Heart left ventricle (tissue), 16 donors: Measurements from ENCODE around the gene FHL2. TPM values are rescaled to one million over a fixed set of nuclear protein-coding genes. Genes with fewer than 3 reads are reported as not detected.

Experiments
- ATAC-seq, 4 donors: fragments of 200-7000 bp; cut with Tn5 transposase; one replicate each; pipeline ENCODE4 v1.9.1; 2020 to 2022; ENCODE audit warnings: moderate library complexity in 4 of 4, mild to moderate bottlenecking in 3 of 4, moderate number of reproducible peaks in 1 of 4
- DNase-seq, 5 donors: peaks; one replicate each; pipeline ENCODE4 v3.0.0-alpha.2; 2020
- H3K27ac ChIP-seq, 12 donors: fragments of 200-600 bp; sonication (generic) in 4 of 12; one replicate each; pipeline versions ENCODE4 v1.5.0 to v1.8.0; 2016 to 2022; ENCODE audit warnings: mild to moderate bottlenecking in 2 of 12
- H3K27me3 ChIP-seq, 9 donors: fragments of 200-600 bp; sonication (generic) in 2 of 9; one replicate each; pipeline versions ENCODE4 v1.5.1 to v1.8.0; 2016 to 2022; ENCODE audit warnings: mild to moderate bottlenecking in 3 of 9
- H3K36me3 ChIP-seq, 9 donors: fragments of 200-600 bp; sonication (generic) in 2 of 9; one replicate each; pipeline versions ENCODE4 v1.5.0 to v1.8.0; 2018 to 2022; ENCODE audit warnings: mild to moderate bottlenecking in 2 of 9
- H3K4me1 ChIP-seq, 12 donors: fragments of 200-600 bp; sonication (generic) in 4 of 12; one replicate each; pipeline versions ENCODE4 v1.5.0 to v1.8.0; 2016 to 2022; ENCODE audit warnings: mild to moderate bottlenecking in 3 of 12
- H3K4me3 ChIP-seq, 12 donors: fragments of 200-600 bp; sonication (generic) in 4 of 12; one replicate each; pipeline versions ENCODE4 v1.5.0 to v1.8.0; 2017 to 2022; ENCODE audit warnings: mild to moderate bottlenecking in 9 of 12, moderate library complexity in 4 of 12
- H3K9me3 ChIP-seq, 12 donors: fragments of 200-600 bp; sonication (generic) in 4 of 12; one replicate each; pipeline versions ENCODE4 v1.5.0 to v1.8.0; 2016 to 2022; ENCODE audit warnings: mild to moderate bottlenecking in 1 of 12
- CTCF ChIP-seq, 12 donors: fragments of 200-600 bp; sonication (generic) in 4 of 12; IDR thresholded peaks; one replicate each; pipeline versions ENCODE4 v1.5.0 to v1.8.0; 2018 to 2022; ENCODE audit warnings: antibody characterized with exemption in 12 of 12, mild to moderate bottlenecking in 5 of 12
- POLR2A ChIP-seq, 2 donors: fragments of 450-650 bp; IDR thresholded peaks; one replicate each; pipeline ENCODE4 v1.6.1; 2017; ENCODE audit warnings: antibody characterized with exemption in 2 of 2, mild to moderate bottlenecking in 2 of 2, moderate library complexity in 2 of 2
- WGBS, 4 donors: extraction: QIAGEN DNeasy Blood & Tissue Kit in 2 of 4; methylation state at CpG; one replicate each; pipeline versions ENCODE4 v1.1.5 to v1.1.7; 2013 to 2018; 5-methylcytosine and 5-hydroxymethylcytosine counted together
- intact Hi-C, 10 donors: fragments of 100-400 bp; cut with DNase I; formaldehyde crosslinking; loops; one replicate each; pipeline versions ENCODE4 v1.11.1 to v1.14.2; 2022
- polyA plus RNA-seq, 2 donors: library from polyadenylated mRNA; stranded (reverse); fragments of 200-250 nt; gene quantifications; one replicate each; pipeline ENCODE4 v1.2.3, GENCODE V29; 2013
- total RNA-seq, 9 donors: library from RNA; depleted of rRNA in 2 of 9; stranded (reverse); fragments of >200 nt in 2 of 9; fragmentation: NEBNext Ultra II Directional in 3 of 9; extraction: Animal tissue kit (Norgen Biotek cat#: 25700) in 3 of 9; gene quantifications; one replicate each; pipeline versions ENCODE4 v1.1.0 to v1.2.4, GENCODE V29; 2016 to 2023
- donor health status: ischemic (EF 13 %, LVEDD 7.1; RV severe dilation, severe dysfunction).
- donor health status: healthy with polysubstance abuse.
- donor health status: DM: no; HTN: yes; CAD: no.
- donor health status: DM: no; HTN: no; CAD: no.
- donor health status: ischemic (EF 25% LVEDD 6.9; RV normal size, moderate dysfunction).
- donor health status: ischemic (EF 25% LVEDD 5.7; RV mildly dilated, moderate dysfunction).
- donor health status: healthy.
- donor health status: DM: yes; HTN: yes; CAD: no.
- donor health status: ischemic (EF 35%, LVEDD 5.7; RV mildly dilated, moderate dysfunction).
- donor health status: nonischemic (EF 11% LVEDD 7.7; RV severe dilation, severe dysfunction).
- donor health status: DM: yes; HTN: yes; CAD: no.
- donor health status: PGD.
- donor health status: ischemic (EF 29% LVEDD 5.4; RV normal size, mild dysfunction).
- donor health status: nonischemic (EF 23%, LVEDD 6.1; RV moderate dilation, normal function).

The FHL2 gene
- total and polyA plus RNA-seq, 11 donors: 649 to 4,692 (median 1,165) TPM

- H3K36me3 ChIP-seq: peaks cover 0 to 86% (median 43%) of the 10 kb centered on the region in 9 donors
- no peak overlapping the region for H3K4me3 ChIP-seq
- no peaks in the 10 kb centered on the region for H3K27me3 ChIP-seq
- WGBS, 4 donors: 42 to 61% (median 54%) methylated on average over 14 of the region's 14 CpGs
- no peaks in the 10 kb centered on the region for H3K9me3 ChIP-seq
- intact Hi-C loops: no loop called here
- H3K27ac ChIP-seq: peak overlapping the region; percentile 40 to 94 (median 70)
- DNase-seq: peak in 1 of 5 donors; percentile 31
- ATAC-seq: peak; percentile 1 to 3 (median 2)
- TF ChIP-seq CTCF (IDR thresholded peaks at IDR 0.05) (no peak), POLR2A (IDR thresholded peaks at IDR 0.05) (no peak)
- H3K4me1 ChIP-seq: peaks cover 0 to 100% (median 74%) of the 10 kb centered on the region in 12 donors
Observed at GRCh38 chr2:105381101-105381668, 17.7 kb downstream of the FHL2 start.

- Histone ChIP-seq H3K27ac (peak overlapping the region; percentile 40 to 94 (median 70)), H3K9me3 (no peaks in the 10 kb centered on the region), H3K4me3 (no peak overlapping the region), H3K4me1 (peaks cover 0 to 100% (median 77%) of the 10 kb centered on the region in 12 donors), H3K36me3 (peaks cover 0 to 86% (median 38%) of the 10 kb centered on the region in 9 donors), H3K27me3 (no peaks in the 10 kb centered on the region)
- no peak for TF ChIP-seq CTCF (IDR thresholded peaks at IDR 0.05)
- TF ChIP-seq POLR2A (IDR thresholded peaks at IDR 0.05): no peak
- WGBS, 4 donors: 28 to 50% (median 35%) methylated on average over 9 of the region's 9 CpGs
- peak in 2 of 5 donors; percentile 31 to 39 for DNase-seq
- intact Hi-C loops: no loop called here
- peak in 3 of 4 donors; percentile 1 to 3 (median 2) for ATAC-seq
Observed at GRCh38 chr2:105380432-105381100, 18.3 kb downstream of the FHL2 start.

GRCh38 chr2:105379741-105380186 is 19.1 kb downstream of the FHL2 start:
- Histone ChIP-seq H3K4me3 (no peak overlapping the region), H3K27me3 (no peaks in the 10 kb centered on the region), H3K9me3 (no peaks in the 10 kb centered on the region), H3K4me1 (peaks cover 3 to 100% (median 79%) of the 10 kb centered on the region in 12 donors), H3K36me3 (peaks cover 0 to 82% (median 30%) of the 10 kb centered on the region in 9 donors), H3K27ac (peak overlapping the region in 11 of 12 donors; percentile 11 to 94 (median 73))
- DNase-seq (peak in 1 of 5 donors; percentile 30), ATAC-seq (no peak)
- 45 to 63% (median 48%) methylated on average over 7 of the region's 7 CpGs for WGBS, 4 donors
- TF ChIP-seq POLR2A (IDR thresholded peaks at IDR 0.05) (no peak), CTCF (IDR thresholded peaks at IDR 0.05) (no peak)
- intact Hi-C loops: loop anchor here in 1 of 10 donors (5.0 kb wide), 1 partner anchor 58 kb away; no protein-coding TSS in a partner anchor

- no peak for TF ChIP-seq CTCF (IDR thresholded peaks at IDR 0.05)
- DNase-seq: peak in 2 of 5 donors; percentile 20 to 41
- Histone ChIP-seq H3K4me1 (peaks cover 3 to 100% (median 79%) of the 10 kb centered on the region in 12 donors), H3K27me3 (no peaks in the 10 kb centered on the region), H3K4me3 (no peak overlapping the region), H3K27ac (peak overlapping the region in 9 of 12 donors; percentile 11 to 94 (median 80)), H3K36me3 (peaks cover 0 to 82% (median 23%) of the 10 kb centered on the region in 9 donors), H3K9me3 (no peaks in the 10 kb centered on the region)
- peak in 2 of 4 donors; percentile 1 to 7 for ATAC-seq
- WGBS, 4 donors: 56 to 74% (median 58%) methylated on average over 4 of the region's 4 CpGs
- intact Hi-C loops: loop anchor here in 1 of 10 donors (5.0 kb wide), 1 partner anchor 58 kb away; no protein-coding TSS in a partner anchor
Observed at GRCh38 chr2:105378921-105379383, 19.9 kb downstream of the FHL2 start.
